Activated gamma-delta T cell treated with anti-CD3 and anti-CD28 coated beads, Interleukin-2, amount 50 U/mL, for 16 hours (primary cell): ENCODE data around the gene TNFRSF13B.
"Not testable (repeated sequence)": the region's sequence is repeated elsewhere in the genome, so short reads cannot be mapped to it uniquely, and the experiment has no call there.

ENCODE experiments used
- DNase-seq: peaks from one replicate; pipeline ENCODE4 v3.0.0-alpha.2; 2020; ENCODE audit warnings: low read depth

Gene TNFRSF13B

GRCh38 chr17:16925461-16926060 lies 46.4 kb downstream of the TNFRSF13B start:
- DNase-seq: no peak

- DNase-seq: no peak
Observed at GRCh38 chr17:16924696-16925440, 47.0 kb downstream of the TNFRSF13B start.

GRCh38 chr17:16923904-16924695 lies 47.8 kb downstream of the TNFRSF13B start:
- DNase-seq: no peak

- no peak for DNase-seq
Observed at GRCh38 chr17:16923097-16923903, 48.6 kb downstream of the TNFRSF13B start.

- DNase-seq: no peak
Observed at GRCh38 chr17:16922386-16923096, 49.4 kb downstream of the TNFRSF13B start.

- not testable (repeated sequence) for DNase-seq
Observed at GRCh38 chr17:16921451-16921850, 50.5 kb downstream of the TNFRSF13B start.

GRCh38 chr17:16920628-16921020 lies 51.3 kb downstream of the TNFRSF13B start:
- DNase-seq: no peak

- no peak for DNase-seq
Observed at GRCh38 chr17:16919663-16920627, 52.0 kb downstream of the TNFRSF13B start.

- DNase-seq: no peak
Observed at GRCh38 chr17:16918443-16918842, 53.5 kb downstream of the TNFRSF13B start.

GRCh38 chr17:16917671-16918394 lies 54.1 kb downstream of the TNFRSF13B start:
- DNase-seq: no peak

- no peak for DNase-seq
Observed at GRCh38 chr17:16916557-16916920, 55.4 kb downstream of the TNFRSF13B start.

- no peak for DNase-seq
Observed at GRCh38 chr17:16915752-16916556, 56.0 kb downstream of the TNFRSF13B start.

GRCh38 chr17:16913463-16913862 lies 58.5 kb downstream of the TNFRSF13B start:
- DNase-seq: no peak

- no peak for DNase-seq
Observed at GRCh38 chr17:16912021-16912962, 59.6 kb downstream of the TNFRSF13B start.

- DNase-seq: no peak
Observed at GRCh38 chr17:16911141-16911937, 60.6 kb downstream of the TNFRSF13B start.

GRCh38 chr17:16910341-16910740 lies 61.6 kb downstream of the TNFRSF13B start:
- no peak for DNase-seq
